Measurements from ENCODE around the gene RIN2. TPM values are rescaled to one million over a fixed set of nuclear protein-coding genes. Genes with fewer than 3 reads are reported as not detected.
A peak's percentile ranks its signal among the peaks of the same experiment; 100 is the strongest.

The RIN2 gene
- total RNA-seq, 1 donor from 2014 or later = 46.8 TPM

DNA sequence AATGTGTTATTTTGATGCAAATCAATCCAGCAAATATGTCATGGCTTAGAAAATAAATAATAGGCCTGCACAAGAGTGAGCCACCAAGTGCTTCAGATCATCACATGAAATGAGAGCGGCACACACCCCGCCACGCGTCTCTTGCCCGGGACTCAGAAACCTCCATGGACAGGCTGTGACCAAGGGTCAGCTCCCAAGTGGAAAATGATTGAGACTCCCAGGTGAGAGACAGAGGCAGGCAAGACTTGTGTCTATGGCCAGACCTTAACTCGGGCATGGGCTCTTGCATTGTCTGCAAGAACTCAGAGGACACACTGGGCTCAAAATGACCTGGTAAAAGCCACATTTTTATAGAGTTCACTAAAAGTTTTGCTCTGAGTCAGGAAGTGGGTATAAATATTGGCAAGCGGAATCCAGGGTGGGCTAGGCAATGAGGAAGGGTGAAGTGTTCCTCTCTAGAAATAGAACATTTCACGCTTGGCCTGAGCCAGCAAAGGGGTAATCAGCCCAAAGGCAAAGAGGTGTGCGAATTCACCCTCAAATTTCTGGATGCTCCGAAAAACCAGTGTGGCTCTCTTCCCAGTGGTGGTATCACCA lies 30.7 kb upstream of the RIN2 start:
- Mint-ChIP-seq H3K27ac (no peak overlapping the region), H3K36me3 (no peaks in the 10 kb centered on the region), H3K4me1 (ENCODE audit: unreplicated experiment) (no peaks in the 10 kb centered on the region), H3K4me3 (no peak overlapping the region), H3K27me3 (no peaks in the 10 kb centered on the region), H3K9me3 (no peaks in the 10 kb centered on the region)
- no peak for DNase-seq (ENCODE audit: extremely low spot score, unreplicated experiment)
- TF ChIP-seq, protein P1, sequence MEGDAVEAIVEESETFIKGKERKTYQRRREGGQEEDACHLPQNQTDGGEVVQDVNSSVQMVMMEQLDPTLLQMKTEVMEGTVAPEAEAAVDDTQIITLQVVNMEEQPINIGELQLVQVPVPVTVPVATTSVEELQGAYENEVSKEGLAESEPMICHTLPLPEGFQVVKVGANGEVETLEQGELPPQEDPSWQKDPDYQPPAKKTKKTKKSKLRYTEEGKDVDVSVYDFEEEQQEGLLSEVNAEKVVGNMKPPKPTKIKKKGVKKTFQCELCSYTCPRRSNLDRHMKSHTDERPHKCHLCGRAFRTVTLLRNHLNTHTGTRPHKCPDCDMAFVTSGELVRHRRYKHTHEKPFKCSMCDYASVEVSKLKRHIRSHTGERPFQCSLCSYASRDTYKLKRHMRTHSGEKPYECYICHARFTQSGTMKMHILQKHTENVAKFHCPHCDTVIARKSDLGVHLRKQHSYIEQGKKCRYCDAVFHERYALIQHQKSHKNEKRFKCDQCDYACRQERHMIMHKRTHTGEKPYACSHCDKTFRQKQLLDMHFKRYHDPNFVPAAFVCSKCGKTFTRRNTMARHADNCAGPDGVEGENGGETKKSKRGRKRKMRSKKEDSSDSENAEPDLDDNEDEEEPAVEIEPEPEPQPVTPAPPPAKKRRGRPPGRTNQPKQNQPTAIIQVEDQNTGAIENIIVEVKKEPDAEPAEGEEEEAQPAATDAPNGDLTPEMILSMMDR (conservative IDR thresholded peaks at IDR 0.05) = no peak

DNA sequence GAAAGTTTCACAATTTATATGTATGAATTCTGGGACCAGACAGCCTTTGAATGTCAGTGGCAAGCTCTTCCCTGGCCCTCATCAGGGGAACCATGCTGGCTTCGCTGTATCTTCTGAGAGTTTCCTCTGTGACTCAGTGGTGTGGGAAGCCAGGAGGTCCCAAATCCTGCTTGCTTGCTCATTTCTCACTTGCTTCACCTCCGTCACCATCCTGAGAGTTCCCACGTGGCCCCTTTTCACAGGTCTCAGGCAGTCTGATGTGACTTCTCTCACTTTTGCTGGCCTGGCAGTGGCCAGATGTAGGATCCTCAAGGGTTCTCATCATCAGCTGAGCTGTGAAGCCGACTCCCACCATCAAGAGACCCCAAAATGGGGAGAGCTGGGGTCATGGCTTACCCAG lies 28.4 kb upstream of the RIN2 start:
- Mint-ChIP-seq H3K36me3 (no peaks in the 10 kb centered on the region), H3K4me3 (no peak overlapping the region), H3K9me3 (no peaks in the 10 kb centered on the region), H3K27ac (no peak overlapping the region), H3K27me3 (no peaks in the 10 kb centered on the region), H3K4me1 (ENCODE audit: unreplicated experiment) (peaks cover 8% of the 10 kb centered on the region)
- no peak for DNase-seq (ENCODE audit: extremely low spot score, unreplicated experiment)
- TF ChIP-seq, protein P1 (conservative IDR thresholded peaks at IDR 0.05) = no peak

DNA sequence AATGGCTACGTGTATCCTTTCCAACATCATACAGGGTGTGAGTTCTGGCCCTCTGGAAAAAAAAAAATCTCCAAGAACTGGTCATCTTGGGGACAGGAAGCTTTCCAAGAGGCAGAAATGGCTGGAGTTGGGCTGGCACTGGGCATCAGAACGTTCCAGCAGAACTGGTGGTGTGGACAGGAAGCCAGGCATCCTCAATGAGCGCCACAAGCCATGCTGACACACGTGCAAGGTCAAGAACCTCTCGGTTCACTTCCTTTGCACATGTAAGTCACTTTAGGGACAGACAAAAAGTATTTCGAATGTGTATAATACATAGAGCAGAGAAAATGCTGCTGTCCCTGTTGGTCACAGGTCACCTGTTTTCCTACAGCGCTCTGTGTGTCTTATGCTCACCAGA lies 27.4 kb upstream of the RIN2 start:
- Mint-ChIP-seq H3K9me3 (no peaks in the 10 kb centered on the region), H3K27ac (no peak overlapping the region), H3K27me3 (no peaks in the 10 kb centered on the region), H3K36me3 (no peaks in the 10 kb centered on the region), H3K4me3 (no peak overlapping the region), H3K4me1 (ENCODE audit: unreplicated experiment) (peaks cover 18% of the 10 kb centered on the region)
- no peak for DNase-seq (ENCODE audit: extremely low spot score, unreplicated experiment)
- TF ChIP-seq, protein P1 (conservative IDR thresholded peaks at IDR 0.05) = no peak

DNA sequence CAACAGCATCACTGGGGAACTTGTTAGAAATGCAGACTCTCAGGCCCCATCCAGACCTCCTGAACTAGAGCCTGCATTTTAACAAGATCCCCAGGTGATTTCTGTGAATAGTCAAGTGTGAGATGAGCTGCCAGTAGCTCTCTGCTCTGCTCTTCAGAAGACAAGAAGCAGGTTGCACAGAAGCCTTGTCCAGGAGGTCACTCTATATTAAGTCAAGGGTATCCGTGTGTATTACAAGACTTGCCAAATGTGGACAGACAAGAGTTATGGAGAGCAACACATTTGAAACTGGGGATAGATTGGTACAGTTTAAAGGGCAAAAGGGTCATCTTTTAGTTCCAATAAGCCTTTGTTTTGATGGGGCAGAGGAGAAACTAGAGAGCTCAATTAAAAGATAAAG lies 23.2 kb upstream of the RIN2 start:
- peak overlapping the region; percentile 79 for H3K27ac Mint-ChIP-seq

DNA sequence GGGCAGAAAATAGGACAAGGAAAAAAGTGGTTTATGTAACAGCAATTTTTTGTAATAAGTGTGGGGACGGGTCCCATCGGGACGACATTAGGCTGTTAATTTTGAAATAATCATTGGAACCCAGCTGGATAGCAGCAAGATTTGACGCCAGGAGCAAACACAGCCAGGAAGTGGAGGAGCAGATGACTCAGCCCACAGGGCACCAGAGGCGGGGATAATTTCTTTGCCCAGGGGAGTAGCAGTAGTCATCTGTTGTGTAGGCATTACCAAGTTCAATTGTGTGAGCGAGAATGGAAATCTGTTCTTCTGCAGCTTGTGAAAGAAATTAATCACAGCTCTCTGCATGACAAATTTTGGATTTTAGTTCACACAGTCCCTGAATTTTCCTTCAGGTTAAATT lies 22.6 kb upstream of the RIN2 start:
- TF ChIP-seq, protein P1 (conservative IDR thresholded peaks at IDR 0.05) = no peak
- Mint-ChIP-seq H3K4me3 (peak overlapping the region; percentile 51), H3K36me3 (no peaks in the 10 kb centered on the region), H3K27ac (peak overlapping the region; percentile 79), H3K4me1 (ENCODE audit: unreplicated experiment) (peaks cover 41% of the 10 kb centered on the region), H3K27me3 (no peaks in the 10 kb centered on the region), H3K9me3 (peaks cover 5% of the 10 kb centered on the region)
- DNase-seq (ENCODE audit: extremely low spot score, unreplicated experiment) = no peak

More for the DNA sequence above, 23.2 kb upstream of the RIN2 start:
- TF ChIP-seq, protein P1 (conservative IDR thresholded peaks at IDR 0.05) = no peak
- Mint-ChIP-seq H3K36me3 (no peaks in the 10 kb centered on the region), H3K27me3 (no peaks in the 10 kb centered on the region), H3K9me3 (peaks cover 5% of the 10 kb centered on the region), H3K4me1 (ENCODE audit: unreplicated experiment) (peaks cover 41% of the 10 kb centered on the region), H3K4me3 (no peak overlapping the region)
- DNase-seq (ENCODE audit: extremely low spot score, unreplicated experiment) = no peak

All from type B pancreatic cell (in vitro differentiated cells).